Neural progenitor cell (in vitro differentiated cells): ENCODE results near the gene FRG2B.

ENCODE experiments used
- CTCF ChIP-seq: fragments of 200-600 bp; sonication (generic); IDR thresholded peaks from 2 replicates; pipeline ENCODE4 v1.5.1; 2017; ENCODE audit warnings: antibody characterized with exemption, mild to moderate bottlenecking
- EZH2 ChIP-seq: fragments of 200-600 bp; sonication (generic); IDR thresholded peaks from 2 replicates; pipeline ENCODE4 v1.6.1; 2017; ENCODE audit warnings: antibody characterized with exemption, mild to moderate bottlenecking, moderate library complexity

- no peak for TF ChIP-seq CTCF
- no peak for TF ChIP-seq EZH2
Measured at GRCh38 chr10:133618851-133619250, 7.7 kb downstream of the FRG2B start.
